Prostate gland (tissue), 2 donors: ENCODE results near the gene SLC9A7.

Experiments used
- POLR2A ChIP-seq: fragments of 450-650 bp; IDR thresholded peaks from one replicate; pipeline ENCODE4 v1.6.1; 2016; ENCODE audit warnings: antibody characterized with exemption, mild to moderate bottlenecking
- POLR2AphosphoS5 ChIP-seq: sonication (generic); formaldehyde crosslinking; IDR thresholded peaks from one replicate; pipeline ENCODE4 v1.6.1; 2017; ENCODE audit warnings: antibody characterized with exemption
- TF ChIP-seq, protein P1 (sequence below), 4 experiments: fragments of 200-600 bp in 2 of 4; fragments of 450-650 bp in 2 of 4; sonication (generic) in 2 of 4; IDR thresholded peaks; 1 replicate in 3 of 4; 2 replicates in 1 of 4; pipeline ENCODE4 v1.5.1; 2016 to 2019; ENCODE audit warnings: antibody characterized with exemption in 4 of 4, mild to moderate bottlenecking in 2 of 4, moderate library complexity in 2 of 4

DNA sequence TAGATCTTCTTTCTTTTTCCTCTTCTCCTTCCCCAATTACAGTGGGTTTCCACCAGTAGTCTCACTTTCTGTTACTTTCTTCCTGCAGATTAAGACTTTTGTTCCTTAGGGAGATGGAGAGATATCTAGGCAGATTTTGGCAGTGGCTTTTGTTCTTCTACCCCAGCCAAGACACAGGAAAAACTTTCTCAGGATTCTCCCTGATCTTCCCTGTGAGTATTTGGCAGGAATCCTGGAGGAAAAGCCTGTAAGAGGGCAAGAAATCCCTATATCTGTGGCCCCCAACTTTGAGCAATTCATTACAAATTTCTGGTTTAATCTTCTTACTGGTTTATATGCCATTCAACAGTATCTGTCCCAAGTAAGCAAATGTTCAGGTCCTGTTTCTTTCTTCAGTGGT is 21.9 kb downstream of the SLC9A7 start:
- TF ChIP-seq, protein P1, sequence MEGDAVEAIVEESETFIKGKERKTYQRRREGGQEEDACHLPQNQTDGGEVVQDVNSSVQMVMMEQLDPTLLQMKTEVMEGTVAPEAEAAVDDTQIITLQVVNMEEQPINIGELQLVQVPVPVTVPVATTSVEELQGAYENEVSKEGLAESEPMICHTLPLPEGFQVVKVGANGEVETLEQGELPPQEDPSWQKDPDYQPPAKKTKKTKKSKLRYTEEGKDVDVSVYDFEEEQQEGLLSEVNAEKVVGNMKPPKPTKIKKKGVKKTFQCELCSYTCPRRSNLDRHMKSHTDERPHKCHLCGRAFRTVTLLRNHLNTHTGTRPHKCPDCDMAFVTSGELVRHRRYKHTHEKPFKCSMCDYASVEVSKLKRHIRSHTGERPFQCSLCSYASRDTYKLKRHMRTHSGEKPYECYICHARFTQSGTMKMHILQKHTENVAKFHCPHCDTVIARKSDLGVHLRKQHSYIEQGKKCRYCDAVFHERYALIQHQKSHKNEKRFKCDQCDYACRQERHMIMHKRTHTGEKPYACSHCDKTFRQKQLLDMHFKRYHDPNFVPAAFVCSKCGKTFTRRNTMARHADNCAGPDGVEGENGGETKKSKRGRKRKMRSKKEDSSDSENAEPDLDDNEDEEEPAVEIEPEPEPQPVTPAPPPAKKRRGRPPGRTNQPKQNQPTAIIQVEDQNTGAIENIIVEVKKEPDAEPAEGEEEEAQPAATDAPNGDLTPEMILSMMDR (IDR thresholded peaks at IDR 0.05), result no peak
- TF ChIP-seq POLR2A (no peak), POLR2AphosphoS5 (no peak)
